ENCODE measurements around the gene MFSD2B. TPM values are rescaled to one million over a fixed set of nuclear protein-coding genes. Genes with fewer than 3 reads are reported as not detected.

Gene MFSD2B
- polyA plus RNA-seq, 1 donor from 2014 or later = 0.27 TPM

DNA sequence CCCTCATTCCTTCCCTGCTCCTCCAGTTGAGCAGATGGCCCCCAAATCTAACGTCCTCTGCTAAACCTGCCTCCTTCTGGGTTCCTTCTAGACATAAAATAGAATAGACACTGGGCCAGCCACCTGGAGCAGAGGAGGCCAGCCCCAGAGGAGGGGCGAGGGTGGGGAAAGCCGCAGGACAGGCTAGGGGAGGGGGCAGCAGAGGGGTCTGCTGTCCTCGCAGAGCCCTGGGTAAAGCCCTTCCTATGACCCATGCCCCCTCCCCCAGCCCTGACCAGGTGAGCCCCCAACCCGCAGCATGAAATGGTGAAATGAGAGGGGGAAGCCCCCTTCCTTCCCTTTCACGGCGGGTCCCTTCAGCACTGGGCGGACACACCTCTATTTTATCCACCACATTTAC lies 7.8 kb downstream of the MFSD2B start:
- H3F3A ChIP-seq (ENCODE audit: insufficient read depth, low read length, poor library complexity, severe bottlenecking) = no peaks in the 10 kb centered on the region
- no peaks in the 10 kb centered on the region for H3K36me3 ChIP-seq (ENCODE audit: insufficient read depth, low read length)
- no peak overlapping the region for H3K4me3 ChIP-seq (ENCODE audit: low read length)
- no peak overlapping the region for H2AFZ ChIP-seq (ENCODE audit: low read depth, low read length)
- H4K20me1 ChIP-seq (ENCODE audit: insufficient read depth) = no peaks in the 10 kb centered on the region
- no peaks in the 10 kb centered on the region for H3K27me3 ChIP-seq (ENCODE audit: insufficient read depth, low read depth, low read length)
- TF ChIP-seq MXI1 (conservative IDR thresholded peaks at IDR 0.05; ENCODE audit: poor library complexity, severe bottlenecking) (no peak), EZH2 (IDR thresholded peaks at IDR 0.05; ENCODE audit: borderline replicate concordance, insufficient read depth, low read length, poor library complexity, severe bottlenecking) (no peak), POLR2AphosphoS5 (IDR thresholded peaks at IDR 0.05) (no peak), RAD21 (conservative IDR thresholded peaks at IDR 0.05) (no peak), TAF1 (IDR thresholded peaks at IDR 0.05; ENCODE audit: low read depth) (no peak), EP300 (conservative IDR thresholded peaks at IDR 0.05; ENCODE audit: poor library complexity, severe bottlenecking) (no peak), SMC3 (conservative IDR thresholded peaks at IDR 0.05; ENCODE audit: poor library complexity) (no peak)
- TF ChIP-seq, protein P1, sequence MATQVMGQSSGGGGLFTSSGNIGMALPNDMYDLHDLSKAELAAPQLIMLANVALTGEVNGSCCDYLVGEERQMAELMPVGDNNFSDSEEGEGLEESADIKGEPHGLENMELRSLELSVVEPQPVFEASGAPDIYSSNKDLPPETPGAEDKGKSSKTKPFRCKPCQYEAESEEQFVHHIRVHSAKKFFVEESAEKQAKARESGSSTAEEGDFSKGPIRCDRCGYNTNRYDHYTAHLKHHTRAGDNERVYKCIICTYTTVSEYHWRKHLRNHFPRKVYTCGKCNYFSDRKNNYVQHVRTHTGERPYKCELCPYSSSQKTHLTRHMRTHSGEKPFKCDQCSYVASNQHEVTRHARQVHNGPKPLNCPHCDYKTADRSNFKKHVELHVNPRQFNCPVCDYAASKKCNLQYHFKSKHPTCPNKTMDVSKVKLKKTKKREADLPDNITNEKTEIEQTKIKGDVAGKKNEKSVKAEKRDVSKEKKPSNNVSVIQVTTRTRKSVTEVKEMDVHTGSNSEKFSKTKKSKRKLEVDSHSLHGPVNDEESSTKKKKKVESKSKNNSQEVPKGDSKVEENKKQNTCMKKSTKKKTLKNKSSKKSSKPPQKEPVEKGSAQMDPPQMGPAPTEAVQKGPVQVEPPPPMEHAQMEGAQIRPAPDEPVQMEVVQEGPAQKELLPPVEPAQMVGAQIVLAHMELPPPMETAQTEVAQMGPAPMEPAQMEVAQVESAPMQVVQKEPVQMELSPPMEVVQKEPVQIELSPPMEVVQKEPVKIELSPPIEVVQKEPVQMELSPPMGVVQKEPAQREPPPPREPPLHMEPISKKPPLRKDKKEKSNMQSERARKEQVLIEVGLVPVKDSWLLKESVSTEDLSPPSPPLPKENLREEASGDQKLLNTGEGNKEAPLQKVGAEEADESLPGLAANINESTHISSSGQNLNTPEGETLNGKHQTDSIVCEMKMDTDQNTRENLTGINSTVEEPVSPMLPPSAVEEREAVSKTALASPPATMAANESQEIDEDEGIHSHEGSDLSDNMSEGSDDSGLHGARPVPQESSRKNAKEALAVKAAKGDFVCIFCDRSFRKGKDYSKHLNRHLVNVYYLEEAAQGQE (IDR thresholded peaks at IDR 0.05; ENCODE audit: borderline replicate concordance) = no peak
- TF ChIP-seq, protein P2, sequence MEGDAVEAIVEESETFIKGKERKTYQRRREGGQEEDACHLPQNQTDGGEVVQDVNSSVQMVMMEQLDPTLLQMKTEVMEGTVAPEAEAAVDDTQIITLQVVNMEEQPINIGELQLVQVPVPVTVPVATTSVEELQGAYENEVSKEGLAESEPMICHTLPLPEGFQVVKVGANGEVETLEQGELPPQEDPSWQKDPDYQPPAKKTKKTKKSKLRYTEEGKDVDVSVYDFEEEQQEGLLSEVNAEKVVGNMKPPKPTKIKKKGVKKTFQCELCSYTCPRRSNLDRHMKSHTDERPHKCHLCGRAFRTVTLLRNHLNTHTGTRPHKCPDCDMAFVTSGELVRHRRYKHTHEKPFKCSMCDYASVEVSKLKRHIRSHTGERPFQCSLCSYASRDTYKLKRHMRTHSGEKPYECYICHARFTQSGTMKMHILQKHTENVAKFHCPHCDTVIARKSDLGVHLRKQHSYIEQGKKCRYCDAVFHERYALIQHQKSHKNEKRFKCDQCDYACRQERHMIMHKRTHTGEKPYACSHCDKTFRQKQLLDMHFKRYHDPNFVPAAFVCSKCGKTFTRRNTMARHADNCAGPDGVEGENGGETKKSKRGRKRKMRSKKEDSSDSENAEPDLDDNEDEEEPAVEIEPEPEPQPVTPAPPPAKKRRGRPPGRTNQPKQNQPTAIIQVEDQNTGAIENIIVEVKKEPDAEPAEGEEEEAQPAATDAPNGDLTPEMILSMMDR (IDR thresholded peaks at IDR 0.05; ENCODE audit: poor library complexity, severe bottlenecking) = no peak
- no peak overlapping the region for H3K4me2 ChIP-seq (ENCODE audit: low read length)
- no peaks in the 10 kb centered on the region for H3K9me2 ChIP-seq (ENCODE audit: insufficient read depth, low read length)
- no peak overlapping the region for H3K27ac ChIP-seq (ENCODE audit: low read length)
- H3K79me2 ChIP-seq (replicated peaks; ENCODE audit: insufficient read depth, low read length) = no peaks in the 10 kb centered on the region
- no peaks in the 10 kb centered on the region for H3K9me3 ChIP-seq (ENCODE audit: low read length)
- no peak overlapping the region for H3K9ac ChIP-seq (ENCODE audit: low read length)

DNA sequence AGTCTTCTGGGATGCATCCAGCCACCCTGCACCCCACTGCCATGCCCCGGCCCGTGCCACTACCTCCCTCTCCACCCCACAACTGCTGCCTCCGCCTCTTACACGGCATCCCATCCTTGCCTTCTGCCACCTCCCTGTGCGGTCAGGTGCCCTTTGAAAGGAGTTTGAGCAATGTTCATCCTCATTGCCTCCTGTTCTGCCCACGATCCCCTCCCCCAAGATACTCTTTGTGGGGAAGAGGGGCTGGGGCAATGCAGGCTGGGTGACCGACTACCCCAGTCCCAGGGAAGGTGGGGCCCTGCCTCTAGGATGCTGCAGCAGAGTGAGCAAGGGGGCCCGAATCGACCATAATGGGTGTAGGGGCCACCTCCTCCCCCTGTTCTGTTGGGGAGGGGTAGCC lies 8.4 kb downstream of the MFSD2B start:
- Histone ChIP-seq H3K4me3 (ENCODE audit: low read length) (no peak overlapping the region), H3K36me3 (ENCODE audit: insufficient read depth, low read length) (no peaks in the 10 kb centered on the region), H2AFZ (ENCODE audit: low read depth, low read length) (no peak overlapping the region), H3K79me2 (replicated peaks; ENCODE audit: insufficient read depth, low read length) (no peaks in the 10 kb centered on the region), H3K4me2 (ENCODE audit: low read length) (no peak overlapping the region), H3K9me3 (ENCODE audit: low read length) (no peaks in the 10 kb centered on the region), H3K9me2 (ENCODE audit: insufficient read depth, low read length) (no peaks in the 10 kb centered on the region), H3K27me3 (ENCODE audit: insufficient read depth, low read depth, low read length) (no peaks in the 10 kb centered on the region), H4K20me1 (ENCODE audit: insufficient read depth) (no peaks in the 10 kb centered on the region), H3K27ac (ENCODE audit: low read length) (no peak overlapping the region), H3F3A (ENCODE audit: insufficient read depth, low read length, poor library complexity, severe bottlenecking) (no peaks in the 10 kb centered on the region), H3K9ac (ENCODE audit: low read length) (no peak overlapping the region)
- TF ChIP-seq RAD21 (conservative IDR thresholded peaks at IDR 0.05) = no peak
- TF ChIP-seq, protein P1 (IDR thresholded peaks at IDR 0.05; ENCODE audit: borderline replicate concordance) = no peak
- TF ChIP-seq EZH2 (IDR thresholded peaks at IDR 0.05; ENCODE audit: borderline replicate concordance, insufficient read depth, low read length, poor library complexity, severe bottlenecking) = no peak
- no peak for TF ChIP-seq EP300 (conservative IDR thresholded peaks at IDR 0.05; ENCODE audit: poor library complexity, severe bottlenecking)
- no peak for TF ChIP-seq SMC3 (conservative IDR thresholded peaks at IDR 0.05; ENCODE audit: poor library complexity)
- TF ChIP-seq POLR2AphosphoS5 (IDR thresholded peaks at IDR 0.05) = no peak
- TF ChIP-seq, protein P2 (IDR thresholded peaks at IDR 0.05; ENCODE audit: poor library complexity, severe bottlenecking) = no peak
- TF ChIP-seq TAF1 (IDR thresholded peaks at IDR 0.05; ENCODE audit: low read depth) = no peak
- TF ChIP-seq MXI1 (conservative IDR thresholded peaks at IDR 0.05; ENCODE audit: poor library complexity, severe bottlenecking) = no peak
